ENCODE results near the gene KCMF1.

The KCMF1 gene

DNA sequence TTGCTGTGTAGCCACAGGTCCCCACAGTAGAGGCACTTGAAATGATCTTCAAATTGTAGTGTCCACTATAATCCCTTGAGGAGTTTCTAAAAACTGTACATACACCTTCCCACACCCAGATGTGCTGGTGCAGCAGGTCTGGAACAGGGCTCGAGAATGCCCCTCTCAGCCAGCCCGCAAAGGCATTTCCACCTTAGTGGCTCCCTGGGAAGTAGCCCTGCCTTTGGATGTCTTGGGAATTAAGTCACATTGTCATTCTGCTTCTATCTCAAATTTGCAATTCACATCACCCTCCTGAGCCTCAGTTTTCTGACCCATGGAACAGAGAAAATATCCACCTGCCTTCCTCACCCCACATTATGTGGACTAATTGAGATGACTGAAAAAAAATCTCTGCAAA lies 118.0 kb downstream of the KCMF1 start:
- DNase-seq = no peak

DNA sequence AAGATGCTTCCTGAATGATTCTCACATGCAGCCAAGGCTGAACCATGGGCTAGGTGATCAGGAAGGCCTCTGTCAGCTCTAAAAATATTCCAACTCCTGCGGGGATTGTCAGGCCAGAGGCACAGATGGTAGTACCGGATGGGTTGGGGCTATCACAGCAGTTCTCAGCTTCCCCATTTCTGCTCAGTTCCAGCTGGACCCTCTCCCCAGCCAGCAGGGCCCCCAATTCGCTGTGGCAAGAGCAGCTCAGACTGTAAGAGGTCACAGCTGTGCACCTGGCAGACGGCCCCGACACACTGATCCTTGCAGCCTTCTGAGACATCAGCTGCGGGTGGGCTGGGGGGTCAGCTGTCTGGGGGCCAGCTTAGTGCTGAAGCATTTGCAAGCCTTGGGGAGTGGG lies 118.6 kb downstream of the KCMF1 start:
- no peak for DNase-seq

DNA sequence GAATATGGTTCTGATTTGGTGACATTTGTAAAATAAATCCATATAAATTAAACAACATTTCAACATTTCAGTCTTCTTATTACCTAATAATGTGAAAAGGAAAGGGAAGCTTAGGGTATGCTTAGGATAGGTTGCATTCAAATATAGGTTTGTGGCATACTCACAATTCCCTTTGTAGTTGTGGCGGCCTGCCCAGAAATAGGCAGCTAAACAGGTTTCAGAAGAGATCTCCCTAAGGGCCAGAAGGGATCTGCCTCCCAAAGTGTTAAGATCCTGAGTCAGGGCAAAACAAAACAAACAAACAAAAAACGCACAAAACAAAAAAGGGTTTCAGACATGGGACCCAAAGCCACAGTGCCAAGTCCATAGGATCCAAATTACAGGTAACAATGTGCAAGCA lies 120.9 kb downstream of the KCMF1 start:
- no peak for DNase-seq

DNA sequence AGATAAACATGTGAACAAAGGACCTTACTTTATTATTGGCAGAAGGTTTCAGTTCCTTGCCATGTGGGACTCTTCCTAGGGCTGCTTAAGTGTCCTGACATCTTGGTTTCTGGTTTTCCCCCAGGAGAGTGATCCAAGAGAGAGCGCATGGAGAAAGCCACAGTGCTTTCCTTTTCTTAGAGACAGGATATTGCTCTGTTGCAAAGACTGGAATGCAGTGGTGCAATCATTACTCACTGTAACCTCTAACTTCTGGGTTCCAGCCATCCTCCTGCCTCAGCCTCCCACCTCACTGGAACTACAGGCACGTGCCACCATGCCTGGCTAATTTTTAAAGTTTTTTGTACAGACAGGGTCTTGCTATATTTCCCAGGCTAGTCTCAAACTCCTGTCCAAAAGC lies 124.1 kb downstream of the KCMF1 start:
- DNase-seq = no peak

DNA sequence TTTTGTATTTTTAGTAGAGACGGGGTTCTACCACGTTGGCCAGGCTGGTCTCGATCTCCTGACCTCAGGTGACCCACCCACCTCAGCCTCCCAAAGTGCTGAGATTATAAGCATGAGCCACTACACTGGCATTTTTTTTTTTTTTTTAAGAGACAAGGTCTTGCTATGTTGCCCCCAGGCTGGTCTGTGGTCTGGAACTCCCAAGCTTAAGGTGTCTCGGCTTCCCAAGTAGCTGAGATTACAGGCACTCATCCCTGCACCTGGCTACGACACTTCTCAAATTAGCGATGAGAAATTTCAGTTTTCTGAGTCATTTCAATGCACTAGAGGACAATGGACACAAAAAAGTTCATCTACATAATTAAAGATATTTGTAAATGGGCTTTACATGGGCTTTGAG lies 125.7 kb downstream of the KCMF1 start:
- no peak for DNase-seq

DNA sequence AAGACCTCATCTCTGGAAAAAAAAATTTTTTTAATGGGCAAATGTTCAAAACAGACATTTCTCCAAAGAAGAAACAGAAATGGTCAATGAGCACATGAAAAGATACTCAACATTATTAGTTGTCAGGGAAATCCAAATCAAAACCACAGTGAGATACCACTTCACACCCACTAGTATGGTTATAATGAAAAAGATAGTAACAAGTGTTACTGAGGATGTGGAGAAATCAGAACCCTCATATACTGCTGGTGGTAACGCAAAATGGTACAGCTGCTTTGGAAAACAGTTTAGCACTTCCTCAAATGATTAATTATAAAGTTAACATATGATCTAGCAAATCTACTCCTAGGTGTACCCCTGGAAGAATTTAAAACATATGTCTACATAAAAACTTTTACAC lies 133.3 kb downstream of the KCMF1 start:
- no peak for DNase-seq

DNA sequence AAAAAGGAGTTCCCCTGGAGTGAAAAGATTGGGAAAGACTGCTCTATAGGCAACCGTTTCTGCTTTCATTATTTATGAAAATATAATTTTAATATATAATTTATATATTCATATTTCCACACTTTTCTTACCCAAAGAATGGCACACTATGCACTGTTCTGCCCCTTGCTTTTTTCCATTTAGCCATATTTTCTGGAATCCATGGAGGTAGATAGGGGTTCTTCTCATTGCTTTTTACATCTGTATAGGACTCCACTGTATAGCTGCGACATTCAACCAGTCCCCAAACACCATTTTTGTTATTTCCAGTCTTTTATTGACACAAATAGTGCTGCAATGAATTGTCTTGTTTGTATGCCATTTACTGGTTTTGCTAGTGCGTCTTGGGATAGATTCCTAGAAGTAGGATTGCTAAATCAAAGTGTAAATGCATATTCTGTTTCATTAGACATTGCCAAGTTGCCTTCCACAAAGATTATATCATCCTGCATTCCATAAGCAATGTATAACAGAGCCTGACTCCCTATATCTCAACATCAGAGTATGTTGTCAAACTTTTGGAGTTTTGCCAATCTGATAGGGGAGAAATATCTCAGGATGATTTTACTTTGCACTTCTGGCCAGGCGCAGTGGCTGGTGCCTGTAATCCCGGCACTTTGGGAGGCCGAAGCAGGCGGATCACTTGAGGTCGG lies 135.7 kb downstream of the KCMF1 start:
- no peak for DNase-seq

Measured in stimulated activated CD4-positive, alpha-beta T cell treated with anti-CD3 and anti-CD28 coated beads, Interleukin-1b, Interleukin-23, amount 100 ng/mL, for 48 hours (primary cell).